Fibroblast of lung (primary cell): ENCODE measurements around the gene DOK6.

Experiments
- EZH2 ChIP-seq: IDR thresholded peaks from 2 replicates; pipeline ENCODE4 v1.5.1; 2012; ENCODE audit warnings: low read length, control low read depth, mild to moderate bottlenecking; ENCODE audit errors: missing control alignments
- TF ChIP-seq, protein P1 (sequence below), 2 donors: IDR thresholded peaks in 1 of 2; conservative IDR thresholded peaks in 1 of 2; 1 replicate in 1 of 2; 2 replicates in 1 of 2; pipeline ENCODE4 v1.5.1; 2011 to 2012; ENCODE audit warnings: low read length in 2 of 2, control low read depth in 1 of 2, inconsistent platforms in 1 of 2, low read depth in 1 of 2, mild to moderate bottlenecking in 1 of 2

GRCh38 chr18:69647702-69648101 lies 247.0 kb downstream of the DOK6 start:
- TF ChIP-seq, protein P1, sequence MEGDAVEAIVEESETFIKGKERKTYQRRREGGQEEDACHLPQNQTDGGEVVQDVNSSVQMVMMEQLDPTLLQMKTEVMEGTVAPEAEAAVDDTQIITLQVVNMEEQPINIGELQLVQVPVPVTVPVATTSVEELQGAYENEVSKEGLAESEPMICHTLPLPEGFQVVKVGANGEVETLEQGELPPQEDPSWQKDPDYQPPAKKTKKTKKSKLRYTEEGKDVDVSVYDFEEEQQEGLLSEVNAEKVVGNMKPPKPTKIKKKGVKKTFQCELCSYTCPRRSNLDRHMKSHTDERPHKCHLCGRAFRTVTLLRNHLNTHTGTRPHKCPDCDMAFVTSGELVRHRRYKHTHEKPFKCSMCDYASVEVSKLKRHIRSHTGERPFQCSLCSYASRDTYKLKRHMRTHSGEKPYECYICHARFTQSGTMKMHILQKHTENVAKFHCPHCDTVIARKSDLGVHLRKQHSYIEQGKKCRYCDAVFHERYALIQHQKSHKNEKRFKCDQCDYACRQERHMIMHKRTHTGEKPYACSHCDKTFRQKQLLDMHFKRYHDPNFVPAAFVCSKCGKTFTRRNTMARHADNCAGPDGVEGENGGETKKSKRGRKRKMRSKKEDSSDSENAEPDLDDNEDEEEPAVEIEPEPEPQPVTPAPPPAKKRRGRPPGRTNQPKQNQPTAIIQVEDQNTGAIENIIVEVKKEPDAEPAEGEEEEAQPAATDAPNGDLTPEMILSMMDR (conservative IDR thresholded peaks at IDR 0.05 in 1 of 2, IDR thresholded peaks at IDR 0.05 in 1 of 2; ENCODE audit: low read depth in 1 of 2, low read length in 2 of 2) = no peak
- no peak for TF ChIP-seq EZH2
